Right lobe of liver (tissue), 6 donors: Measurements from ENCODE around the gene CFAP61. TPM values are rescaled to one million over a fixed set of nuclear protein-coding genes. Genes with fewer than 3 reads are reported as not detected.

Source experiments
- ATAC-seq, 4 donors: fragments of 200-7000 bp; cut with Tn5 transposase; one replicate each; pipeline ENCODE4 v1.9.1; 2020; ENCODE audit warnings: mild to moderate bottlenecking in 4 of 4, moderate library complexity in 4 of 4
- DNase-seq, 3 donors: peaks; one replicate each; pipeline ENCODE4 v3.0.0-alpha.2; 2020
- H3K27ac ChIP-seq, 3 donors: fragments of 200-600 bp; one replicate each; pipeline ENCODE4 v1.8.0; 2022
- H3K27me3 ChIP-seq, 2 donors: fragments of 200-600 bp; one replicate each; pipeline ENCODE4 v1.8.0; 2022
- H3K36me3 ChIP-seq, 4 donors: fragments of 200-600 bp; sonication (generic) in 1 of 4; one replicate each; pipeline versions ENCODE4 v1.5.1 to v1.8.0; 2017 to 2022; ENCODE audit warnings: control low read depth in 1 of 4
- H3K4me1 ChIP-seq, 4 donors: fragments of 200-600 bp; sonication (generic) in 1 of 4; one replicate each; pipeline versions ENCODE4 v1.5.1 to v1.8.0; 2017 to 2022; ENCODE audit warnings: control low read depth in 1 of 4
- H3K4me3 ChIP-seq, 3 donors: fragments of 200-600 bp; one replicate each; pipeline ENCODE4 v1.8.0; 2022
- H3K9me3 ChIP-seq, 4 donors: fragments of 200-600 bp; sonication (generic) in 1 of 4; one replicate each; pipeline versions ENCODE4 v1.5.1 to v1.8.0; 2017 to 2022; ENCODE audit warnings: control low read depth in 1 of 4
- CTCF ChIP-seq, 4 donors: fragments of 200-600 bp in 3 of 4; fragments of 450-650 bp in 1 of 4; IDR thresholded peaks; one replicate each; pipeline versions ENCODE4 v1.5.1 to v1.8.0; 2016 to 2022; ENCODE audit warnings: antibody characterized with exemption in 4 of 4, mild to moderate bottlenecking in 2 of 4
- POLR2A ChIP-seq: fragments of 450-650 bp; IDR thresholded peaks from one replicate; pipeline ENCODE4 v1.6.1; 2017; ENCODE audit warnings: antibody characterized with exemption, mild to moderate bottlenecking
- WGBS: methylation state at CpG from one replicate; pipeline ENCODE4 v1.1.6; 2018; ENCODE audit warnings: low coverage, low lambda C conversion rate; ENCODE audit not compliant: insufficient coverage; ENCODE audit errors: missing lambda C conversion rate; 5-methylcytosine and 5-hydroxymethylcytosine counted together
- intact Hi-C, 2 donors: fragments of 100-400 bp; cut with DNase I; formaldehyde crosslinking; loops; one replicate each; pipeline versions ENCODE4 v1.11.2 to v1.14.1; 2022
- total RNA-seq, 6 experiments: library from RNA; depleted of rRNA in 2 of 6; stranded (reverse); fragments of >200 nt in 2 of 6; fragmentation: NEBNext Ultra II Directional in 3 of 6; extraction: Animal tissue kit (Norgen Biotek cat#: 25700) in 3 of 6; gene quantifications; one replicate each; pipeline versions ENCODE4 v1.1.0 to v1.2.4, GENCODE V29; 2016 to 2023
- donor health status: DM: no; HTN: yes; CAD: no.
- donor health status: DM: no; HTN: no; CAD: no.
- donor health status: DM: no; HTN: no; CAD: no.
- donor health status: DM: no; HTN: yes; CAD: no.
- donor health status: DM: no; HTN: yes; CAD: no.

CFAP61 gene
- total RNA-seq, 6 experiments from 2014 or later: not detected

GRCh38 chr20:20366876-20367574 is 314.7 kb downstream of the CFAP61 start:
- intact Hi-C loops: loop anchor here in 1 of 2 donors (10.0 kb wide), 1 partner anchor 198 kb away; no protein-coding TSS in a partner anchor
- 1% methylated on average over 25 of the region's 63 CpGs for WGBS
- H3K4me3 ChIP-seq: no peak overlapping the region
- DNase-seq (no peak), ATAC-seq (no peak)
- no peak for TF ChIP-seq CTCF (IDR thresholded peaks at IDR 0.05)
- TF ChIP-seq POLR2A: no peak
- no peak overlapping the region for H3K27ac ChIP-seq
- H3K36me3 ChIP-seq: no peaks in the 10 kb centered on the region
- H3K27me3 ChIP-seq: peaks cover 0 to 54% of the 10 kb centered on the region in 2 donors
- no peaks in the 10 kb centered on the region for H3K9me3 ChIP-seq
- peaks cover 0 to 18% (median 0%) of the 10 kb centered on the region in 4 donors for H3K4me1 ChIP-seq

GRCh38 chr20:20367575-20368417 is 315.5 kb downstream of the CFAP61 start, which contains the start of gene INSM1:
Gene INSM1, plus strand, starts transcription at chr20:20368104. Its CDS starts 164 bp downstream, at chr20:20368268.
- no peak for ATAC-seq
- TF ChIP-seq POLR2A: no peak
- no peak for TF ChIP-seq CTCF (IDR thresholded peaks at IDR 0.05)
- 2% methylated on average over 6 of the region's 108 CpGs for whole genome bisulfite sequencing

GRCh38 chr20:20368418-20369249 is 316.3 kb downstream of the CFAP61 start:
- intact Hi-C loops: loop anchor here in 1 of 2 donors (10.0 kb wide), 1 partner anchor 196 kb away; no protein-coding TSS in a partner anchor
- H3K4me3 ChIP-seq: peak overlapping the region in 1 of 3 donors; percentile 10
- 0% methylated on average over 4 of the region's 130 CpGs for WGBS
- peaks cover 0 to 52% of the 10 kb centered on the region in 2 donors for H3K27me3 ChIP-seq
- ATAC-seq: peak in 1 of 4 donors; percentile 35
- TF ChIP-seq CTCF (IDR thresholded peaks at IDR 0.05) (no peak), POLR2A (no peak)
- no peak for DNase-seq
- peaks cover 0 to 18% (median 0%) of the 10 kb centered on the region in 4 donors for H3K4me1 ChIP-seq
- no peak overlapping the region for H3K27ac ChIP-seq
- H3K9me3 ChIP-seq: no peaks in the 10 kb centered on the region
- H3K36me3 ChIP-seq: no peaks in the 10 kb centered on the region

More at GRCh38 chr20:20367575-20368417, 315.5 kb downstream of the CFAP61 start, which contains the start of gene INSM1:
- H3K9me3 ChIP-seq: no peaks in the 10 kb centered on the region
- H3K36me3 ChIP-seq: no peaks in the 10 kb centered on the region
- intact Hi-C loops: loop anchor here in 1 of 2 donors (10.0 kb wide), 1 partner anchor 197 kb away; no protein-coding TSS in a partner anchor
- H3K4me3 ChIP-seq: peak within 1 kb of the TSS in 1 of 3 donors; percentile 10
- DNase-seq: no peak
- H3K27me3 ChIP-seq: peaks cover 0 to 54% of the 10 kb centered on the region in 2 donors
- H3K4me1 ChIP-seq: peaks cover 0 to 18% (median 0%) of the 10 kb centered on the region in 4 donors
- no peak within 1 kb of the TSS for H3K27ac ChIP-seq
